Neuron (in vitro differentiated cells): Measurements from ENCODE around the gene ETFDH.
"Not testable (repeated sequence)": the region's sequence is repeated elsewhere in the genome, so short reads cannot be mapped to it uniquely, and the experiment has no call there.

Experiments used
- H2AFZ ChIP-seq: one replicate; pipeline ENCODE4 v1.6.1; 2013; ENCODE audit warnings: low read depth, mild to moderate bottlenecking, inconsistent platforms, low read length, moderate library complexity
- H3K27me3 ChIP-seq: one replicate; pipeline ENCODE4 v1.6.1; 2013; ENCODE audit warnings: low read length; ENCODE audit not compliant: insufficient read depth
- H3K36me3 ChIP-seq: one replicate; pipeline ENCODE4 v1.6.1; 2013; ENCODE audit warnings: low read length; ENCODE audit not compliant: insufficient read depth
- H3K4me1 ChIP-seq: one replicate; pipeline ENCODE4 v1.6.1; 2013; ENCODE audit warnings: low read length; ENCODE audit not compliant: insufficient read depth
- H3K4me3 ChIP-seq: 2 replicates; pipeline ENCODE4 v1.5.1; 2013; ENCODE audit warnings: mild to moderate bottlenecking, low read length, moderate library complexity
- H3K9me3 ChIP-seq: one replicate; pipeline ENCODE4 v1.6.1; 2013; ENCODE audit warnings: low read length

Gene ETFDH

DNA sequence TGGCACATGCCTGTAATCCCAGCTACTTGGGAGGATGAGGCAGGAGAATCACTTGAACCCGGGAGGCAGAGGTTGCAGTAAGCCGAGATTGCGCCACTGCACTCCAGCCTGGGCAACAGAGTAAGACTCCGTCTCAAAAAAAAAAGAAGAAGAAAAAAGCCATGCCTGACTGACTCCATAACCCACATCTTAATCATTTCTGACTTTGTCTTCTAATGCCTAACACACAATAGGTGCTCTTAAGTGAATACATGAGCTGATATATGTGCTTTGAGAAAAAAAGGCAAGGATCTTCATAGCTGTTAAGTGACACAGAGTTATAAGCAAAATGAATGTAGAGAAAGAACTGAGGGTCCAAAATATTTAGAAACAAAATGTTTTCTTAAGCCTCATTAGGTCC is 40.5 kb downstream of the ETFDH start:
- H3K27me3 ChIP-seq, H2AFZ ChIP-seq, H3K4me1 ChIP-seq, H3K4me3 ChIP-seq, H3K9me3 ChIP-seq: not testable (repeated sequence)
- peaks cover 91% of the 10 kb centered on the region for H3K36me3 ChIP-seq

DNA sequence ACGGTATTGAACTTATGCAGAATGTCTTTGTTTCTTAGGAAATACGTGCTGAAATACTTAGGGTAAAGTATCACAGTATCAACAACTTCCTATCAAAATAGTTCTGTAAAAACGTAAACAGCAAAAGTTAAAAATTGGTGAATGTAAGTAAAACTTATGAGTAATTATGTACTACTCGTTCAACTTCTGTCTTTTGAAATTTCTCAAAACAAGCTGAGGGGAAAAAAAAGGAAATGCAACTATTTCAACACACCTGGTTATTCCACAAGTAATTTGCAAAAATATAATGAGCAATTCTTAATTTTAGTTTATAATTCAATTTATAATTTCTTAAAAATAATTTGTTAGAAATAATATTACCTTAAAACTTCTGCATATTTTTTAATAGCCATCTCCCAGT is 42.8 kb downstream of the ETFDH start:
- Histone ChIP-seq H2AFZ (no peak overlapping the region), H3K36me3 (peaks cover 92% of the 10 kb centered on the region), H3K4me1 (no peaks in the 10 kb centered on the region), H3K4me3 (no peak overlapping the region), H3K27me3 (no peaks in the 10 kb centered on the region), H3K9me3 (no peaks in the 10 kb centered on the region)

DNA sequence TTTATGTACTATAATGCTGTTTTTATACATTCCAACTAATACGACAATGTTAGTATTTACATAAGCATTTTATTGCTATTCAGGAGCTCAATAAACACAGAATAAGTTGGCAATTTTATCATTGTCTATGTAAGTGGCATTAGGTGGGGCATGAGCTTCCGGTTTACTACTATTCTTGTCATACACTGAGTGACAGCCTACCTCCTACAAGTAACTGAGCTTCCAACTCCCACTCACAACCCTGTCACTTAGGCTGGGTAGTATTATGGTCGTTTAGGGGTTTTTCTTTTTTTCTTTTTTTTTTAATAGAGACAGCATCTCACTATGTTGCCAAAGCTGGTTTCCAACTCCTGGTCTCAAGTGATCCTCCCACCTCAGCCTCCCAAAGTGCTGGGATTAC is 43.7 kb downstream of the ETFDH start:
- H3K27me3 ChIP-seq: no peaks in the 10 kb centered on the region
- H3K36me3 ChIP-seq: peaks cover 89% of the 10 kb centered on the region
- no peaks in the 10 kb centered on the region for H3K4me1 ChIP-seq
- H2AFZ ChIP-seq: no peak overlapping the region
- H3K9me3 ChIP-seq: no peaks in the 10 kb centered on the region
- H3K4me3 ChIP-seq: no peak overlapping the region

DNA sequence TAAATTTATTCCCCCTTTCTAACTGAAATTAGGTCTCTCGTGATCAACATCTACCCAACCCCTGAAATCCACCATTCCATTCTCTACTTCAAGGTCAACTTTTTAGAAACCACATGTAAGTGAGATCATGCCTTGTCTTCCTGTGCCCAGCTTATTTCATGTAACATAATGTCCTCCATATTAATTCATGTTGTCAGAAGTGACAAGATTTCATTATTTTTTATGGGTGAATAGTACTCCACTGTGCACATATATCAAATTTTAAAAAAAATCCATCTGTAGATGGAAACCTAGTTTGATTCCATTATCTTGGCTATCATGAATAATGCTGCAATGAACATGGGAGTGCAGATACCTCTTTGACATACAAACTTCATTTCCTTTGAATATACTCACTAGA is 49.6 kb downstream of the ETFDH start:
- Histone ChIP-seq H3K9me3 (no peaks in the 10 kb centered on the region), H3K36me3 (peaks cover 46% of the 10 kb centered on the region), H3K27me3 (no peaks in the 10 kb centered on the region), H3K4me1 (peaks cover 3% of the 10 kb centered on the region), H3K4me3 (peak overlapping the region; percentile 96), H2AFZ (no peak overlapping the region)

DNA sequence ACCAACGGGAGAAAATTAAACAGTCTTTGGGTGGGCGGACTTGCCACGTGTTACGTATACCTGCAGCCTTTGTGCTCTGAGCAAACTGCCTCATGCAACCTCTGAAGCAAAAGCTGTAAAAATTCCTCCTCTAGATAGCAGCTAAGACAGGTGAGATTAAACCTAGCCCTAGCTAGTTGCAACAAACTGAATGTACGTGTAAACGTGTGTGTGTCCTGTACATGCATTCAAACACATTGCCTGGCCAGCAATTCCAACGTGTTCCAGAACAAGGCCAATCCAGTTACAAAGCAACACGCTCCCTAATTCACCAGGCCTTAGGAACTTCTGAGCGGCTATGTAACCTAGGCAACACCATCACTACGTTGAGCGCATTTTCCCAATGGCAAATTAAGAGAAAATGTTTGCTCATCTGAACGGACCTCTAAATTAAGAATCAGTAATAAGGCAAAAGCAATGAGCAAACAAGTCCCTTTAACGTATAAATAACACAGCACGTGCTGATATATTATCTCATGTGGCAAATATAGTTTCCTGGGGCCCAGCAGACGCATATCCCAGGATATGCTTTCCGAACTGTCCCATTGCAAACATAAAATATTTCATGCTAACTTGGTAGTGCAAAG is 50.3 kb downstream of the ETFDH start:
- peaks cover 38% of the 10 kb centered on the region for H3K36me3 ChIP-seq
- H3K4me1 ChIP-seq: peaks cover 3% of the 10 kb centered on the region
- peak overlapping the region; percentile 93 for H2AFZ ChIP-seq
- no peaks in the 10 kb centered on the region for H3K27me3 ChIP-seq
- no peaks in the 10 kb centered on the region for H3K9me3 ChIP-seq
- peak overlapping the region; percentile 96 for H3K4me3 ChIP-seq

DNA sequence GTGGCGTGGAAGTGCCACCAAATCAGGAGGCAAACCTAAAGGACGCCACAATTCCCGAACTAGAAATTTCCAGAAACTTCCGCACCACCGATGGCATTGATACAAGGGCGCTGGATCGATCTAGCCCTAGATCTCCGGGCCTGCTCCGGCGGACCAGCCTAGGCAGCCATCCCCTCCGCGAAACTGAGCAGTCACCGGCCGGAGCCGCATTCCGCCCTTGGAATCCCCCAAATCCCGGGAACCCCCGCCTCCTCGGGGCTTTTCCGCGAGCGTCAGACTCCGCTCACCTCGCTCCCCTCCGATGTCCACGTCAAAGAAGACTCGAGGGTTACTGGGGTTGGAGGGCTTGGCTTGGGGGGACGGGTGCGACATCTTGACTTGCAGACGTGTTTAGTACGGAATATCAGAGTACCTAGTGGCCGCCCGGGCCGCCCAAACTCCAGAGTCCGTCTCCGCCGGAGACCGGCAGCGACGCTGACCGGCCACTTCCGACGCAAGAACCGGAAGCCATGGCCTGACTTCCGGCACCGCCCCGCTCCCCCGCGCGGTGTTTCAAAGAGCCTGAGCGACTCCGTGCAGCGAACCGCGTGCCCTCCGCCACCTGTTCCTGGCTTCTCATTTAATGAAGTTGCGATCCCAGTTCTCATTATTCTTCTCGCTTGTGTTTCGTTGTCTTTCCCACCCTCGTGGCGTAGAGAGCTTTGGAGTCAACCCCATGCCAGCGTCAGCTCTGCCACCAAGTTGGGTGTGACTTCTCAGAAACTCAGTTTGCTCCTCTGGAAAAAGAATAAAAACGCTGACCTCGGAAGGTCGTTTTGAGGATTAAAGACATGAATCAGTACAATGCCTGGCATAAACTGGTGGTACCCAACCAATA is 51.1 kb downstream of the ETFDH start, which contains the start of gene PPID:
PPID (minus strand) TSS at position 480 of the 877 bp plus-strand sequence; CDS start at position 372, 108 bp downstream.
- Histone ChIP-seq H3K9me3 (no peaks in the 10 kb centered on the region), H2AFZ (peak within 1 kb of the TSS; percentile 93), H3K4me3 (peak within 1 kb of the TSS; percentile 96), H3K36me3 (peaks cover 31% of the 10 kb centered on the region), H3K27me3 (no peaks in the 10 kb centered on the region), H3K4me1 (peaks cover 3% of the 10 kb centered on the region)

DNA sequence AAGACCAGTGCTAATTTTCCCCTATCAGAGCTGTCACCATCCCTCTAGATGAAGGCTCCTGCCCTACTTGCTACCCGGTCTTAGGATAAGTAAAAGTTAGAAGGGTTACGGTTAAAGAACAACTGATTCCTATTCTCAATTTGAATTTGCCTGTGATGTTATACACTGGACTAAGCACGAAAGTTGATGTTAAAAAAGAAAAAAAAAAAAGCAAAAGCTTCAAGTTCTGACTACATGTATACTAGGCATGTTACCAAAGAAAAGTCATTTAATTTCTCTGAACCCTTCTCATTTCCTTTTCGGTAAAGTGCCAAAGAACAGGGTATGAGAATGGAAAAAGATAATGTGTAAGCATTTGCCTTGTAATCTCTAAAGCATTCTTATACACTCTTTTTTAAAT is 52.5 kb downstream of the ETFDH start:
- Histone ChIP-seq H3K9me3 (no peaks in the 10 kb centered on the region), H3K4me3 (no peak overlapping the region), H3K4me1 (peaks cover 11% of the 10 kb centered on the region), H3K36me3 (peaks cover 17% of the 10 kb centered on the region), H3K27me3 (no peaks in the 10 kb centered on the region), H2AFZ (no peak overlapping the region)

DNA sequence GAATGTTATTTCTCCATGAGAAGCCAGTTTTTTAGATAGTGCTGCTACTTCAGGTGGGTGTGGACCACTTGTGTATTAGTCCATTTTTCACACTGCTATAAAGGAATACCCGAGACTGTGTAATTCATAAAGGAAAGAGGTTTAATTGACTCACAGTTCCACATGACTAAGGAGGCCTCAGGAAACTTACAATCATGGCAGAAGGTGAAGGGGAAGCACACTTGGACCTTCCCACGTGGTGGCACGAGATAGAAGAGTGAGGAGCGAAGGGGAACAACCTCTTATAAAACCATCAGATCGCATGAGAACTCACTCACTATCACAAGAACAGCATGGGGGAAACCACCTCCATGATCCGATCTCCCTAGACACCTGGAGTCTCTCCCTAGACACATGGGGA is 54.5 kb downstream of the ETFDH start:
- peaks cover 11% of the 10 kb centered on the region for H3K4me1 ChIP-seq
- H2AFZ ChIP-seq: no peak overlapping the region
- H3K36me3 ChIP-seq: no peaks in the 10 kb centered on the region
- no peaks in the 10 kb centered on the region for H3K9me3 ChIP-seq
- no peak overlapping the region for H3K4me3 ChIP-seq
- H3K27me3 ChIP-seq: no peaks in the 10 kb centered on the region

DNA sequence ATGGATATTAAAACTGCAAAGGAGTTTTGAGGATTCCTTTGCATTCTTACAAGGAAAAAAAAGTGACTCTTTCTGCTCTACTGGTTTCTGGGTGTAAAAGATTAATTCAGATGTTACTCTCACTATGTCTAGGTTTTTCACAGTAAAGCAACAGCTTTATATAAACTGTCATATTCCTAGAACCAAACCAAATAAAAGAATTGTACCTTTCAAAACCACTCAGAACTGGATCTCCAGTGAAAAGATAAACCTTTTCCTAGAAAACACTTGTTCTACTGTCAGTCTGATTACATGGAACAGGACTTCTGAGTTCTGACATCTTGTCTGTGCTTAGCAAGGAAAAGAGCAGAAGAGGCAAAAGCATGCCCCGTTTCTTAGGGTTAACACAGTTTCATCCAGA is 56.1 kb downstream of the ETFDH start:
- Histone ChIP-seq H3K9me3 (no peaks in the 10 kb centered on the region), H3K36me3 (no peaks in the 10 kb centered on the region), H3K4me1 (peaks cover 8% of the 10 kb centered on the region), H2AFZ (peak overlapping the region; percentile 78), H3K27me3 (no peaks in the 10 kb centered on the region), H3K4me3 (no peak overlapping the region)

DNA sequence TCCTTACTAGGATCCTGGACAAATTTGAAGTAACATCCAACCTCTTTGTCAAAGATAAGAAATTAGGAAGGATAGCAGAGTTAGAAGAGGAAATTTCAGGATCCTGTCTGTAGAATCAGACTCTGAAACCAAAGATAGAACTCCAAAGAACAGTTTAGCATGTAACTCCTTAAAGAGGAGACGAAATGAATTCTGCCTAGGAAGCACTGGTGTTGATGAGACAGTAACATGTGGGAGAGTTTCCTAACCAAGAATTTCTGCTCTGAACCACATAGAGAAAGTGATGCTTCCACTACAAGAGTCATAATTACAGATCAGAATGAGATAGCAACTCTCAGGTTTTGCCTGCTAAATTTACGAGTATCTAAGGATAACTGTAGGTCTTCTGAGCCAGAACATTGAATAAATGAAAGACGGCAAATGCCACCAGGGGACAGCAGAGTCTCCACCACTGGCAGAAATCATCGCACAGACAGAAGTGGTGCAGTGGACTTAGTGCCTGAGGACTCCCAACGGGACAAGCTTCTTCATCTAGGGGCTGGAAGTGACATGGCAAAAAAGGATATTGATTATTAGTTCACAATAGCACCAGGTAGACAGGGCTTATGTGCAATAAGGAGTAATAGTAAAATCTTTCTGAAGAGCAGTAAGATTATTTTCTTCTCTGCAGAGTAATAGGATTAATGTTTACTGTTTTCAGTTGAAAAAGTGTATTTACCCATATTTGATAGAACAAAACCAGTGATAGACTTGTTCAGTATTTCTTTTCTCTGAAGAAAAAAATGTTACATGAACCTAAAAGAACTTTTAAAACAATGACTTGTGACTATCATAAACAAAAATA is 57.8 kb downstream of the ETFDH start:
- Histone ChIP-seq H3K36me3 (no peaks in the 10 kb centered on the region), H3K4me1 (peaks cover 8% of the 10 kb centered on the region), H2AFZ (no peak overlapping the region), H3K27me3 (no peaks in the 10 kb centered on the region), H3K9me3 (no peaks in the 10 kb centered on the region), H3K4me3 (no peak overlapping the region)

DNA sequence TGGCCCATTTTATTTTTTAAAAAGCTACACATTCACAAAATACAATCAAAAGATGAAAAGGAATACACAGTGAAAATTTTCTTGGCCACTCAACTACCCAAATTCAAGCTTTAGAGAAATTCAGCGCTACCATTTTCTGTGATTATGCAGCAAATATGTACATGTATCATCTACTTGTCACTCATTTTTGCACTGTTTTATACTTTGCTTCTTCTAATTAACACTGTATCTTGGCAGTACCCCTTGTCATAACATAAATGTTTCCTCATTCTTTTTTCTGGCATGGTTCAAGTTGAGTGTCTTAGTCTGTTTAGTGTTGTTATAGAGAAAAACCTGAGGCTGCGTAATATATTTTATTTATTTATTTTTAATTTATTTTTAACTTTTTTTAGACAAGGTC is 66.8 kb downstream of the ETFDH start:
- Histone ChIP-seq H3K36me3 (no peaks in the 10 kb centered on the region), H3K27me3 (peaks cover 4% of the 10 kb centered on the region), H2AFZ (no peak overlapping the region), H3K4me3 (no peak overlapping the region), H3K4me1 (no peaks in the 10 kb centered on the region), H3K9me3 (no peaks in the 10 kb centered on the region)

DNA sequence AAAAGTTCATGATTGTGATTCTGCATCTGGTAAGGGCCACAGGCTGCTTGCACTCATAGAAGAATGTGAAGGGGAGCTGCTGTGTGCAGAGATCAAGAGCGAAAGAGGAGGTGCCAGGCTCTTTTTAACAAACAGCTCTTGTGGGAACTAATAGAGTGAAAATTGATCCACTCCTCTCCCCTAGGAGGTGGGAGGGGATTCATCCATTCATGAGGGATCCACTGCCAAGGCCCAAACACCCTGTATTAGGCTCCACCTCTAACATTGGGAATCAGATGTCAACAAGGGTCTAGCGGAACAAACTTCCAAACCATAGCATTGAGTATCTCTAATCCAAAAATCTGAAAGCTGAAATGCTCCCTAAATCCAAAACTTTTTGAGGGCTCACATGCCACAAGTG is 67.5 kb downstream of the ETFDH start:
- H2AFZ ChIP-seq: no peak overlapping the region
- H3K4me3 ChIP-seq: no peak overlapping the region
- H3K36me3 ChIP-seq: no peaks in the 10 kb centered on the region
- H3K9me3 ChIP-seq: no peaks in the 10 kb centered on the region
- H3K4me1 ChIP-seq: no peaks in the 10 kb centered on the region
- peaks cover 4% of the 10 kb centered on the region for H3K27me3 ChIP-seq
